ENCODE measurements around the gene CCDC69.

DNA sequence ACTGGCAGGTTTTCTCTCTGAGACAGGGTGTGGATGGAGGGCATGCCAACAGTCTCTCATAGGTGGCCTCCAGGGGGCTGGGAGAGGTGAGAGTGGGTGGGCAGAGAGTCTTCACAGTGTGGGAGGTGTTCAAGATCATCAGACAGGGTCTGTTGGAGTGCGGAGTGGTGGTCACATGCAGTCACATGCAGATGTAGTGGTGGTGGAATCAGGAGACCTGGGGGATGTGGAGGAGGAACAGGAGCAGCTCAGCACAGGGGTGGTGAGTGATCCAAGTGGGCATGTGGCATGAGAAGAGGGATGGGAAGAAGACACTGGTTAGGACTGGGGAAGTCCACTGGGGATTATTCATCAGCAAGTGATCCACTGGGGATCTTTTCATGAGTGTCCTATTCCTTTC is 34.9 kb upstream of the CCDC69 start:
- TF ChIP-seq, protein P1, sequence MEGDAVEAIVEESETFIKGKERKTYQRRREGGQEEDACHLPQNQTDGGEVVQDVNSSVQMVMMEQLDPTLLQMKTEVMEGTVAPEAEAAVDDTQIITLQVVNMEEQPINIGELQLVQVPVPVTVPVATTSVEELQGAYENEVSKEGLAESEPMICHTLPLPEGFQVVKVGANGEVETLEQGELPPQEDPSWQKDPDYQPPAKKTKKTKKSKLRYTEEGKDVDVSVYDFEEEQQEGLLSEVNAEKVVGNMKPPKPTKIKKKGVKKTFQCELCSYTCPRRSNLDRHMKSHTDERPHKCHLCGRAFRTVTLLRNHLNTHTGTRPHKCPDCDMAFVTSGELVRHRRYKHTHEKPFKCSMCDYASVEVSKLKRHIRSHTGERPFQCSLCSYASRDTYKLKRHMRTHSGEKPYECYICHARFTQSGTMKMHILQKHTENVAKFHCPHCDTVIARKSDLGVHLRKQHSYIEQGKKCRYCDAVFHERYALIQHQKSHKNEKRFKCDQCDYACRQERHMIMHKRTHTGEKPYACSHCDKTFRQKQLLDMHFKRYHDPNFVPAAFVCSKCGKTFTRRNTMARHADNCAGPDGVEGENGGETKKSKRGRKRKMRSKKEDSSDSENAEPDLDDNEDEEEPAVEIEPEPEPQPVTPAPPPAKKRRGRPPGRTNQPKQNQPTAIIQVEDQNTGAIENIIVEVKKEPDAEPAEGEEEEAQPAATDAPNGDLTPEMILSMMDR (IDR thresholded peaks at IDR 0.05) = no peak
- TF ChIP-seq POLR2A (IDR thresholded peaks at IDR 0.05; ENCODE audit: low read length) (no peak), CEBPB (IDR thresholded peaks at IDR 0.05) (no peak), SMC3 (IDR thresholded peaks at IDR 0.05) (no peak)
- TF ChIP-seq, protein P2, sequence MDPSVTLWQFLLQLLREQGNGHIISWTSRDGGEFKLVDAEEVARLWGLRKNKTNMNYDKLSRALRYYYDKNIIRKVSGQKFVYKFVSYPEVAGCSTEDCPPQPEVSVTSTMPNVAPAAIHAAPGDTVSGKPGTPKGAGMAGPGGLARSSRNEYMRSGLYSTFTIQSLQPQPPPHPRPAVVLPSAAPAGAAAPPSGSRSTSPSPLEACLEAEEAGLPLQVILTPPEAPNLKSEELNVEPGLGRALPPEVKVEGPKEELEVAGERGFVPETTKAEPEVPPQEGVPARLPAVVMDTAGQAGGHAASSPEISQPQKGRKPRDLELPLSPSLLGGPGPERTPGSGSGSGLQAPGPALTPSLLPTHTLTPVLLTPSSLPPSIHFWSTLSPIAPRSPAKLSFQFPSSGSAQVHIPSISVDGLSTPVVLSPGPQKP (IDR thresholded peaks at IDR 0.05; ENCODE audit: low read depth, low read length) = no peak
